GM23248 (cell line): ENCODE data around the gene WDR19. TPM values are rescaled to one million over a fixed set of nuclear protein-coding genes. Genes with fewer than 3 reads are reported as not detected.
"Not testable (repeated sequence)": the region's sequence is repeated elsewhere in the genome, so short reads cannot be mapped to it uniquely, and the experiment has no call there.

Experiments
- DNase-seq: peaks from one replicate; pipeline ENCODE4 v3.0.0-alpha.2; 2015
- H2AFZ ChIP-seq: fragments of 200-600 bp; sonication (generic); 2 replicates; pipeline ENCODE4 v1.6.1; 2016; ENCODE audit warnings: antibody characterized with exemption
- H3F3A ChIP-seq: fragments of 200-600 bp; sonication (generic); 2 replicates; pipeline ENCODE4 v1.6.1; 2016; ENCODE audit warnings: mild to moderate bottlenecking, antibody characterized with exemption, mixed run types; ENCODE audit not compliant: insufficient read depth
- H3K27ac ChIP-seq: fragments of 200-600 bp; sonication (generic); 2 replicates; pipeline ENCODE4 v1.5.1; 2016; ENCODE audit warnings: mild to moderate bottlenecking
- H3K27me3 ChIP-seq: fragments of 200-600 bp; sonication (generic); replicated peaks from 2 replicates; pipeline ENCODE4 v1.6.1; 2016; ENCODE audit warnings: mild to moderate bottlenecking; ENCODE audit not compliant: insufficient read depth
- H3K36me3 ChIP-seq: fragments of 200-600 bp; sonication (generic); 2 replicates; pipeline ENCODE4 v1.6.1; 2016; ENCODE audit warnings: low read depth, mild to moderate bottlenecking
- H3K4me1 ChIP-seq: fragments of 200-600 bp; sonication (generic); 2 replicates; pipeline ENCODE4 v1.6.1; 2016; ENCODE audit warnings: mild to moderate bottlenecking; ENCODE audit not compliant: insufficient read depth
- H3K4me2 ChIP-seq: fragments of 200-600 bp; sonication (generic); one replicate; pipeline ENCODE4 v1.6.1; 2016; ENCODE audit warnings: mild to moderate bottlenecking; ENCODE audit not compliant: unreplicated experiment
- H3K4me3 ChIP-seq: fragments of 200-600 bp; sonication (generic); 2 replicates; pipeline ENCODE4 v1.5.1; 2016; ENCODE audit warnings: mild to moderate bottlenecking
- H3K79me2 ChIP-seq: fragments of 200-600 bp; sonication (generic); 2 replicates; pipeline ENCODE4 v1.6.1; 2016; ENCODE audit warnings: mild to moderate bottlenecking; ENCODE audit not compliant: insufficient read depth
- H3K9ac ChIP-seq: fragments of 200-600 bp; sonication (generic); 2 replicates; pipeline ENCODE4 v1.6.1; 2016; ENCODE audit warnings: mild to moderate bottlenecking
- H3K9me2 ChIP-seq: fragments of 200-600 bp; sonication (generic); 2 replicates; pipeline ENCODE4 v1.6.1; 2016; ENCODE audit warnings: mixed run types, mild to moderate bottlenecking, moderate library complexity; ENCODE audit not compliant: insufficient read depth
- H3K9me3 ChIP-seq: fragments of 200-600 bp; sonication (generic); one replicate; pipeline ENCODE4 v1.6.1; 2017; ENCODE audit warnings: low read depth
- H4K20me1 ChIP-seq: fragments of 200-600 bp; sonication (generic); 2 replicates; pipeline ENCODE4 v1.6.0; 2016; ENCODE audit not compliant: insufficient read depth
- EZH2 ChIP-seq: fragments of 200-600 bp; sonication (generic); IDR thresholded peaks from 2 replicates; pipeline ENCODE4 v1.6.1; 2018; ENCODE audit warnings: antibody characterized with exemption, mild to moderate bottlenecking; ENCODE audit not compliant: insufficient read depth, poor library complexity, severe bottlenecking
- EZH2phosphoT487 ChIP-seq: fragments of 200-600 bp; sonication (generic); IDR thresholded peaks from 2 replicates; pipeline ENCODE4 v1.6.1; 2018; ENCODE audit warnings: antibody characterized with exemption, moderate library complexity, mild to moderate bottlenecking, low read depth; ENCODE audit not compliant: insufficient read depth
- WGBS, 2 experiments: methylation state at CpG; one replicate each; pipeline ENCODE4 v1.1.6; 2015 to 2017; ENCODE audit warnings: low lambda C conversion rate in 2 of 2, low coverage in 1 of 2; ENCODE audit errors: missing lambda C conversion rate in 2 of 2; 5-methylcytosine and 5-hydroxymethylcytosine counted together
- in situ Hi-C: fragments of 300-500 bp; cut with MboI; formaldehyde crosslinking; loops from 2 replicates; pipeline ENCODE4 v1.15.0; 2020
- polyA plus RNA-seq: library from polyadenylated mRNA; unstranded; fragments of >200 nt; fragmentation: Nextera tagmentation; extraction: Ambion mirVana; gene quantifications from 2 replicates; pipeline ENCODE4 v1.2.1, GENCODE V29; 2016
- total RNA-seq: library from RNA; depleted of rRNA; stranded (reverse); fragments of >200 nt; shearing (Covaris generic); gene quantifications from 2 replicates; pipeline ENCODE4 v1.2.3, GENCODE V29; 2014

The WDR19 gene
- total and polyA plus RNA-seq, 2 experiments from 2014 or later, result 17.3 to 23.7 TPM

- no peaks in the 10 kb centered on the region for H3K9me3 ChIP-seq
- H3K27me3 ChIP-seq, result no peaks in the 10 kb centered on the region
- peaks cover 6% of the 10 kb centered on the region; the same call in 1 of the 2 replicates for H3F3A ChIP-seq
- no peaks in the 10 kb centered on the region for H3K9me2 ChIP-seq
- H2AFZ ChIP-seq, result no peak overlapping the region
- in situ Hi-C loops, result no loop called here
- H4K20me1 ChIP-seq, result no peaks in the 10 kb centered on the region
- WGBS, 2 experiments, result 93 to 96% methylated on average over 2 of the region's 2 CpGs
- H3K4me3 ChIP-seq, result no peak overlapping the region
- no peak overlapping the region for H3K9ac ChIP-seq
- no peaks in the 10 kb centered on the region for H3K79me2 ChIP-seq
- no peak for TF ChIP-seq EZH2phosphoT487
- TF ChIP-seq EZH2, result no peak
- no peak for DNase-seq
- H3K4me1 ChIP-seq, result no peaks in the 10 kb centered on the region
- peaks cover 46% of the 10 kb centered on the region for H3K36me3 ChIP-seq
- H3K4me2 ChIP-seq, result no peak overlapping the region
- H3K27ac ChIP-seq, result no peak overlapping the region
These were observed 103.5 kb downstream of the WDR19 start for GRCh38 chr4:39285853-39286252.

- H3K36me3 ChIP-seq, result peaks cover 50% of the 10 kb centered on the region
- no peaks in the 10 kb centered on the region for H3K4me1 ChIP-seq
- H3K9me3 ChIP-seq, result no peaks in the 10 kb centered on the region
- no peaks in the 10 kb centered on the region for H4K20me1 ChIP-seq
- no peak for DNase-seq
- no peak for TF ChIP-seq EZH2phosphoT487
- no peak for TF ChIP-seq EZH2
- in situ Hi-C loops, result no loop called here
- H2AFZ ChIP-seq, result no peak overlapping the region
- no peak overlapping the region for H3K9ac ChIP-seq
- no peaks in the 10 kb centered on the region for H3K9me2 ChIP-seq
- H3K4me3 ChIP-seq, result no peak overlapping the region
- WGBS, 2 experiments, result 95 to 100% methylated on average over 2 of the region's 2 CpGs
- H3K4me2 ChIP-seq, result no peak overlapping the region
- H3K79me2 ChIP-seq, result no peaks in the 10 kb centered on the region
- H3K27me3 ChIP-seq, result no peaks in the 10 kb centered on the region
- H3F3A ChIP-seq, result peaks cover 6% of the 10 kb centered on the region; the same call in 1 of the 2 replicates
- H3K27ac ChIP-seq, result no peak overlapping the region
These were observed 103.9 kb downstream of the WDR19 start for GRCh38 chr4:39286263-39286662.

GRCh38 chr4:39287223-39287622 is 104.9 kb downstream of the WDR19 start:
- Histone ChIP-seq H3K36me3 (peaks cover 56% of the 10 kb centered on the region), H3K79me2 (no peaks in the 10 kb centered on the region), H2AFZ (no peak overlapping the region), H3K27me3 (no peaks in the 10 kb centered on the region), H4K20me1 (no peaks in the 10 kb centered on the region), H3K9me3 (no peaks in the 10 kb centered on the region), H3K9me2 (no peaks in the 10 kb centered on the region), H3K4me2 (no peak overlapping the region), H3K4me1 (no peaks in the 10 kb centered on the region), H3K9ac (no peak overlapping the region), H3K4me3 (no peak overlapping the region), H3F3A (peaks cover 6% of the 10 kb centered on the region; the same call in 1 of the 2 replicates), H3K27ac (no peak overlapping the region)
- no peak for DNase-seq
- in situ Hi-C loops, result no loop called here
- WGBS, 2 experiments, result 97 to 99% methylated on average over 4 of the region's 4 CpGs
- TF ChIP-seq EZH2, result no peak

- in situ Hi-C loops, result no loop called here
- H3K36me3 ChIP-seq, result peaks cover 57% of the 10 kb centered on the region
These were observed 109.4 kb downstream of the WDR19 start for GRCh38 chr4:39291686-39292085.

GRCh38 chr4:39292433-39292832 is 110.1 kb downstream of the WDR19 start:
- WGBS, 2 experiments, result 97 to 98% methylated on average over 5 of the region's 5 CpGs
- H3K27me3 ChIP-seq, H3K9me3 ChIP-seq, H4K20me1 ChIP-seq, H3K4me2 ChIP-seq, DNase-seq, H3F3A ChIP-seq, H3K4me3 ChIP-seq, H3K4me1 ChIP-seq, H3K27ac ChIP-seq, H3K79me2 ChIP-seq, H3K9me2 ChIP-seq, H2AFZ ChIP-seq, in situ Hi-C loops, H3K9ac ChIP-seq: not testable (repeated sequence)
- peaks cover 53% of the 10 kb centered on the region for H3K36me3 ChIP-seq

More at GRCh38 chr4:39291686-39292085, 109.4 kb downstream of the WDR19 start:
- H3K79me2 ChIP-seq, result no peaks in the 10 kb centered on the region
- H3K4me3 ChIP-seq, result no peak overlapping the region
- H3K4me1 ChIP-seq, result no peaks in the 10 kb centered on the region
- H3K9me3 ChIP-seq, result no peaks in the 10 kb centered on the region
- no peak overlapping the region for H3K27ac ChIP-seq
- no peak for TF ChIP-seq EZH2phosphoT487
- no peak for TF ChIP-seq EZH2
- no peak overlapping the region for H3K9ac ChIP-seq
- no peaks in the 10 kb centered on the region for H3K27me3 ChIP-seq
- H2AFZ ChIP-seq, result no peak overlapping the region
- no peaks in the 10 kb centered on the region for H3K9me2 ChIP-seq
- no peaks in the 10 kb centered on the region for H4K20me1 ChIP-seq
- H3F3A ChIP-seq, result no peaks in the 10 kb centered on the region
- H3K4me2 ChIP-seq, result no peak overlapping the region
- no peak for DNase-seq
- whole genome bisulfite sequencing, 2 experiments, result 98 to 100% methylated on average over 2 of the region's 2 CpGs
